GM21447 (cell line): Measurements from ENCODE around the gene HES5.

ENCODE experiments used
- ATAC-seq: cut with Tn5 transposase; IDR thresholded peaks from one replicate; pipeline ENCODE4 v1.9.1; 2021; ENCODE audit not compliant: unreplicated experiment

The HES5 gene

DNA sequence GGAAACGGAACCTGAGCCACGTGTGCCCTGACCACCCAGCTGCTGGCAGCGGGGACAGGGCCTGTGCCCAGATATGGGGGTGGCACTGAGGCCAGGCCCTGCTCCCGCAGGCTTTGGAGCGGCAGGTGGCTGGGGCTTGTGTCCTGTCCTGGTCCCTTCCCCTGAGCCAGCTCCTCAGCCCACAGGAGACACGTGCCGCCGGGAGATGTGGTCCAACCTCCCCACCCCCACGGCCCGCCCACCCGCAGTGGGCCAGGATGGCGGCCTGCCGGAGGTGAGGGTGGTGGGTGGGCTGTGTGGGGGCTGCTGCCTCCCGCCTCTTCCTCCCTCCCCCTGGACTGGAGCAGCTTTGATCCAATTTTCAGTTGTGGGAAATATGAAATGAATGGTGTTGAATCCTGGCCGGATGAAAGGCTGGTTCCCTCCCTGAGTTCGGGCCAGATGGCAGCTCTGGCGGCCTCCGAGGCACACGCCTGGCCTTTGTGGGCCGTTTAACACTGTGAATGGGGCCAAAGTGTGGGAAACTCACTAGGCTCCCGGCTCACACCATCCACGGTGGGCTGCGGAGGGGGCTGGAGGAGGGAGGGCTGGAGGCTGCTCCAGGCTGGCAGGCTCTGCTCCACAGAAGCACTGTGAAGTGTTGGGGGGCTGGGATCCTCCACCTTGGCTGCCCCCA lies 2.6 kb upstream of the HES5 start:
- no peak for ATAC-seq

DNA sequence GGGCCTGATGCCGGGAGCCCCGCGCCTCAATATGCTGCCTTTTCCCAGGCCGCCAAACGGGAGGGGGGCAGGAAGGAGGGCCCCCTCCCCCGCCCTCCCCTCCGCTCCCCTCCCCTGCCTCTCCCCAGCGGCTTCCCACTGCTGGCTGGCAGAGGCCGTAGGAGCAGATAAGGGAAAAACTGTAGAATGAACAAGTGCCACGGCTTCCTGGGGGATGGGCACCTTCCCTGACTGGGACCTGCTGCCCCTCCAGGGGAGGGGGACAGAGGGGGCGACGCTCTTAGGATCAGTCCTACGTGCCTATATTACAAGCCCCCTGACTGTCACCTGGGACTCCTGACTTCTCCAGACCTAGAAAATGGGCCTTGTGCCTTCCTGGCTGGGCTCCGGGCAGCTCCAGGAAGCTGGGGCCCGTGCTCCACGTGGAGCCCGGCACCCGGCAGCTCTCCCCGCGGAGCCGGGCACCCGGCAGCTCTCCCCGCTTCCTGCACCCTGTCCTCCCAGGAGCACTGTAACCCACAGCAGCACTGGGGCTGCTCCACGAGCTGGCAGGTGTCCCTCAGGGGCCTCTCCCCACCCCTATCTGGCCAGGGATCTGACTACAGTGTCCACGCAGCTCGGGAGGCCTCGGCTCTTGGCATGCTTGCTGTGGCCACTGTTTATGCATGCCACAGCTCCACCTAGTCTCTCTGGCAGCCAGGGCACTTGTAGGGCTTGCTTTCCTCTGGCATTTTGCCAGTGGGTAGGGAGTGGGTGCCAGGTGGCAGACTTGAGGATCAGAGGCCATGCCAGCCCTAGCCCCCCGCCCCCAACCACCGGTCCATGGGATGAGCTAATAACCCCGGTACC lies 674 bp upstream of the HES5 start:
- no peak for ATAC-seq

DNA sequence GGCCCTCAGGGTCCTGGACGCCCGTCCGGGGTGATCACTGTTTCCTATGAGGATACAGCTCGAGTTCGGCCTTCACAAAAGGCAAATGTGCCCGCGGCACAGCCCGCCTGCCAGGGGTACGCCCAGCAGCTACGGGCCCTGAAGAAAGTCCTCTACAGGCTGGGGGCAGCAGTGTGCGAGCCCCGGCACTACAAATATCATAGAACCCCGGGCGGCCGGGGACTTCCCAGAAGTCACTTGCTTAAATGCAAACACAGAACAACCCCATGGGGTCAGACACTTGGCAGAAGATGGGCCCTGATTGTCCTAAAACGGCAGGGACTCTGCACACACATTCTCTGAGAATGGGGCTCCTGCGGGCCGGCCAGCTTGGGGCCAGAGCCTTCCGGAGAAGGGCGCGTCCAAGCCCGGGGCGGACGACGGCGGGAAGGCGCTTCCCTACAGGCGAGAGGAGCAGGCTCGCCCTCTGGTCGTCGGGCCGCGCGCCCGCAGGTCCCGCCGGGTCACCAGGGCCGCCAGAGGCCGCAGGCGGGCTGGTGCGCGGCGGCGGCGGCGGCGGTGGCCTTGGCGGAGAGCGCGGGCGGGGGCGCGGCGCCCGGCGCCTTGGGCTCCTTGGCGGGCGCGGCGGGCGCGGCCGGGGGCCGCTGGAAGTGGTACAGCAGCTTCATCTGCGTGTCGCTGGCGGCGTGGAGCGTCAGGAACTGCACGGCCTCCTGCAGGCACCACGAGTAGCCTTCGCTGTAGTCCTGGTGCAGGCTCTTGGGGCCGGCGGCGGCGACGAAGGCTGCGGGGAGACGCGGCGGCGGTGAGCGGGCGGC lies 888 bp downstream of the HES5 start:
- ATAC-seq = no peak

DNA sequence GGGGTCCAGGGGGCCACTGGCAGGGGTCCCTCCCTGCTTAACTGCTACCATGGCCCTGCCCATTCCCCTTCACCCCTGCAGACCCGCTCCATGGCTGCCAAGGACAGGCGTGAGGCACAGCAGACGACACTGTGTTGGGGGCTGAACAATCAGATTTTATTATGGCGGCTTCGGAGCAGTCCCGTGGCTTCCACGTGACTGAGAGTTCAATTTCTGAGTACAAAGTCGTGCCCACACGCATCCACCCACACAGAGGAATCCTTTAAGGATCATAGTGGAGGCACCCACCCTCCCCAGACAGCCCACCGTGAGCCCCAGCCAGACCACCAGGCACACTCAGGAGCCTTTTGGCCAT lies 1.5 kb downstream of the HES5 start:
- no peak for ATAC-seq

DNA sequence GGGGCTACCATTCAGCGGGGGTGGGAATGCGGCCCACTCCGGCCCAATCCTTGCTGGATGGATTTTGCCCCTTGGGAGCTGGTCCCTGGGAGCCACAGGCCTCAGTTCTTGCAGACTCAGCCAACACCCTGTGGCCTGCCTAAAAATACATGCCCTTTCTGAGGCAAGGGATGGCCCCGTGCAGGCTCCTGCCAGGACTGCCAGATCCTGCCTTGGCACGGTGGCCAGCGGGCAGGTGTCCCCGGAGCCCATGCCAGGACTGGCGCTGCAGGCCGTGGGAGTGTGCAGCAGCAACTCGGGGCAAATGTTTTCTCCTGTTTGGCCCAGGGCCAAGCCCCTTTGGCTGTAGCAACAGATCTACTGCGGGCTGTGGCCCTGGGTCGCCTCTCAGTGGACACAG lies 2.0 kb downstream of the HES5 start:
- no peak for ATAC-seq

DNA sequence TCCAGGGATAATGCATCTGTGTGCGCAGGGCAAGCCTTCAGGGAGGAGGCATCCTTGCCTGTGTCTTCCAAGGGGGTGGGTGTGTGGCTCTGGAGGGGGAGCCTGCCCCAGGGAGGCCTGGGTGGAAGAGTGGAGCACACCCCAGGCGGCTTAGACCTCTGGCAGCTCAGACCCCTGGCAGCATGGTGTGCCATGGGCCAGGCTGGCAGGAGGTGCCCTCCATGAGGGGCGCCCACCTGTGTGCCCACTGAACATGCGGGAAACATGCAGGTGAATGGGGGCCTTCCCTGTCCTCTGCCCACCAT lies 2.6 kb downstream of the HES5 start:
- ATAC-seq = no peak

DNA sequence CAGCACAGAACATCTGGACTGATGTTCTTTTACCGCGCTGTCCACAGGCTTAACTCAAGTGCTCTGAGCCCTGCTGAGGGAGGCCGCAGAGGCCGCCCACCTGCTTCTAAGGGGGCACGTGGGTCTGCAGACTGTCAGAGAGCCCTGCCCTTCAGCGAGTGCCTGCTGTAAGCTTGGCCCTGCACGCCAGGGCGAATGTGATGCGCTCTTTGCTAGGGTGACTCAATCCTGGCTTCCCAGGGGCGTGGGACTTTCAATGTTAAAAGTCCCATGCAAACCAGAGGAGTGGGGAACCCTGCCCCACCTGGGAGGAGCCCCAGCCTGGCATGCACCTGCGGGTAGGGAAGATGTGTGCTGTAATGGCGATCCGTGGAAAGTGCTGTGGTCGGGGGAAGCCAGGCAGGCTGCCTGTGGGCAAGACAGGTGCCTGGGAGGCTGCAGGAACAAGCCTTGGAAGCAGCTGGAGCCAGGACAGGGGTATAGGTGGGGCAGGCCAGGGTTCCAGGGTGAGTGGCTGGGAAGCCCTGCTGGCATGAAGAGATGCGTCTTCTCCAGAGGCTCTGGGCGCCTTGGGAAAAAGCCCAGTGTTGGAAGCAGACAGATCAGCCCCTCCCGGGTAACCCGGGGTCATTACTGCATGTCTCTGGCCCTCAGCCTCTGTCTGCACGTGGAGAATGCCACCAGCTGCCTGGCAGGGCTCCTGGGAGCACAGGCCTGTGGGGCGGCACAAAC lies 3.1 kb downstream of the HES5 start:
- ATAC-seq = peak; percentile 27

DNA sequence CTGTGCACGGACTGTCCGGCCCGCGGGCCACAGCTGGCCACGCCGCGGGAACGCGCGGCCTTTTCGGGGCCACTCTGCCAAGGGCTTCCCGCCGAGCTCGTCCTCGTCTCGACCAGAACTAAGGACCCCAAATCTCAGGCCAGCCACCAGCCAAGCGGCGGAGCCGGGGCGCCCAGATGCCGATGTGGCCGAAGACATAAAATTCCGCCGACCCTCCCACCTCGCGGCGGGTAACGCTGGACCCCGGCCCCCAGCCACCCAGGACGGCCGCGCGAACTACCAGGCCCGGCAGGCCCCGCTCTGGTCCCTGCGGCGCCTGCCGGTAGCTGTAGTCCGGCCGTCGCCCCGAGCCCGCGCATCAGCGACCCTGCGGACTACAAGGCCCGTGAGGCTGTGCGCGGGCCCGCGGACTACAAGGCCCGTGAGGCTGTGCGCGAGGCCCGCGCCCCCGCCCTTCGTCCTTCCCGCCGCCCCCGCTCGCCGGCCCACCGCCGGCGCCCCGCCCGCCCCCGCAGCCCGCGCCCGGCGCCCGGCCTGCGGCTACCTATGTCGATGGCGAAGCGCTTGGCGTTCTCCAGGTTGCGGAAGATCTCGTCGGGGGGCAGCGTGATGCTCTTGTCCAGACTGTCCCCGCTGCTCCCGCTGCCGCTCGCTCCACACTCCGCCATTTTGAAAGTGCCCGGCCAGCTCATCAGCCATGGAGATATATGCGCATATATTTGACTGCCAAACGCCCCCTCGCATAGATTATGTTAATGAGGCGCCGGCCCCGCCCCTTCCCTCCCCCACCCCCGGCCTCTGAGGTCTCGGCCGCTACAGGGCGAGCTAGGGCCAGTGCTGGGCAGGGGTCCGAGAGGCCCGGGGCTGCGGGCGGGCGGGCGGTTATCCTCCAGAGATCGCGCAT lies 3.9 kb downstream of the HES5 start, which contains the start of gene PANK4:
Gene PANK4 (minus strand): TSS at position 677 of the 904 bp plus-strand sequence. CDS start 9 bp downstream, at position 668.
- peak; percentile 72 for ATAC-seq

DNA sequence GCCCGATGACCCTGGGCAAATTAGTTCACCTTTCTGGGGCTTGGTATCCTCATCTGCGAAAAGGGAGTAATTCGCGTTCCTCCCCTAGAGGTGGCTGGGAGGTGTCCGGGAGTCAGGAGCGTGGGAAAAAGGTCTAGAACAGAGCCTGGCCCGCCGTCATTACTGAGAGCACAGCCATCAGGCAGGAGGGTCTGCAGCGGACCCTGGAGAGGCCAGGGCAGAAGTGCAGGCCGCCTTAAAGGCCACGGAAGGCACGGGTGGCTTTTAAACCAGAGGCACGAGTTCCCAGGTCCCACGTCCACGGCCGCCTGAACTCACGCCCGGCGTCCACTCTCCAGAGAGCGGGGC lies 4.5 kb downstream of the HES5 start:
- ATAC-seq = no peak

DNA sequence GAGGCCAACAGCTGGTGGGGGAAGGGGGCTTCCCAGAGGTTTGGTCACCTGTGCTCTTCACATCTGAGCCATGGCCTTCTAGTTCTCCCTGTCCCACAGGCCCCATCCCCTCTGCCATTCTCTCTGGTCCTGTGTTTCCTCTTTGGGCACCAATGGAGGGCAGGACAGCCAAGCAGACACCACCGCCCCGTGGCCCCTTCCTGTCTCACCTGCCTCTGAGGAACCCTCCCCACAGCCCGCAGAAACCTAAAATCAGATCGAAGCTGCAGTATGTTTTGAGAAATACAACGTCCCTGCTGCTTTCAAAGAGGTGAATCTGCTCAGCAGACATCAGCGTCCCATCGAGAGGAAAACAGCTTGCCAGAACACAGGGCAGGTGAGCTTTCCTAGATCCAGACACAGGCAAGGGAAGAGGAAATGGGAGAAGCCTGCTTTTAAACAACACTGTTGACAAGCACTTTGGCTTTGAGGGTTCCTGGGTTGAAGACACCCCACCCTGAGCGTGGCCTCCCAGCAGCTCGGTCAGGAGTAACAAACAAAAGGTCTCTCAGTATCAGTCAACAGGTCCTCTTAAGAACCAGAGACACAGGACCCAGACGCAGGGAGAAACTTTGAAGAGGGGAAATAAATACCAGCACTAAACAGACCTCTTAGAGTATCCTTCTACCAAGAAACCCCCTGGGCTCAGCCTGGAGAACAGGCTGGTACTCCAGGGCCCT lies 6.0 kb downstream of the HES5 start:
- ATAC-seq = no peak

DNA sequence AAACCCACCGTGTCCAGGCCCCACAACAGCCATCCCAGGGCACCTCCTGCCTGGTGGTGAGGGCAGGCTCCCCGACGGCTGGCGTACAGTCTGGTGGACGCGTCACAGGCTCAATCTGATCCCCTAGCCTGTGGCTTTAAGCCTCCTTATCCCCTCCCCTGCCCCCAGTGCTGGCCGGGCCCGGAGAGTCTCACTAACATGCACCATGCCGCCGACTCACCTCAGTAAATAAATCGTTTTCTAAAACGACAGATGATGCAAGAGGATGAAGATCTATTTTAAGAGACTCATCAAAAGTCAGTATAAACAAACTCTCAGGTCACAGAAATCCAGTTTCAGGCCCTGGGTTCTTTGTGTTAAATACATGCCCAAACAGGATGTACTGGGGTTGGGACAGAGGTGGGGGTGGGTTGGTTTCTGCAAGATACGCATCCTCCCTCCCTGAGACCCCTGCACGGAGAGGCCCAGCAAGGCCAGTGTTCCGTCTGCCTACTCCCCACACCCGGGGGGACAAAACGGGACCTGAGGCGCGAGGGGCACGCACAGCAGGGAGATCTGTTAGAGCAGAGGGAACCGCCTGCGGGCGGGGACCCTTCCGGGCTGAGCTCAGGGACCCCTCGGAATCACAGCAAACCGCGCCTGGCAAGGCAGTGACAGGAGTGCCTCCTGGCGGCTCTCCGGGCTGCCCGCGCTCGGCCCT lies 6.7 kb downstream of the HES5 start:
- no peak for ATAC-seq

DNA sequence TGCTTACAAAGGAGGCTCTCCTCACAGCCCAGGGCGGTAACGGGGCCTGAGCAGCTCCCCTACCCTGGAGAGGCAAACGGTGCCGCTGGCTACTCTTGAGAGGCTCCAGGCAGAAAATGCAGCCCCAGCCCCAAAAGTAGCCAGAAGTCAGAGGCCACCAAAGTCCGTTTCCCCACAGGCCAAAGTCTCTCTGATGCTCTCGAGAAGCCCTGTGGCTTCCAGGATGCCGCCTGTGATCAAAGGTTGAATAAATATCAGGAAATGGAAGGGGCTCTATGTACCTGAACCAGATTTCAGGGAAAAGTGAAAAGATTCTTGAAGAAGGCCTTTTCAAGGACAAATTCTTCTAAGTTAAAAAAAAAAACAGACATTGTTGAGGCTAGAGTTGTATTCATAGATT lies 7.8 kb downstream of the HES5 start:
- ATAC-seq = no peak

DNA sequence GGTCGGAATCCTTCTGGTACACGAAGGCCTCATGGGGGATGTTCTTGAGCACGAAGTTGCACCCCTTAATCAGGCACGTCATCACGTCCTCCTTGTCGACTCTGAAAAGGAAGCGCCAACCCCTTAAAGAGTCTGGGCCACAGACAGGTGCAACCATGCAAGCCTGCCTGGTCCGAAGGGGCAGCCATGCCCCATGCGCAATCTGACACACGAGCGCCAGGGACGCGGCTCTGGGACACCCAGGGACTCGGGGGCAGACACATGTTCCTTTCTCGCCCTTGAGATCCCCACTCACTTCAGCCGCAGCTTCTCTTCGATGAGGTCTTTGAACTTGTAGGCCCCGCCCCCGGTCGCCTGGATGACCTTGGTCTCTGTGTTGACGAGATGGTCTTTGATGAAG lies 9.3 kb downstream of the HES5 start:
- ATAC-seq = no peak

DNA sequence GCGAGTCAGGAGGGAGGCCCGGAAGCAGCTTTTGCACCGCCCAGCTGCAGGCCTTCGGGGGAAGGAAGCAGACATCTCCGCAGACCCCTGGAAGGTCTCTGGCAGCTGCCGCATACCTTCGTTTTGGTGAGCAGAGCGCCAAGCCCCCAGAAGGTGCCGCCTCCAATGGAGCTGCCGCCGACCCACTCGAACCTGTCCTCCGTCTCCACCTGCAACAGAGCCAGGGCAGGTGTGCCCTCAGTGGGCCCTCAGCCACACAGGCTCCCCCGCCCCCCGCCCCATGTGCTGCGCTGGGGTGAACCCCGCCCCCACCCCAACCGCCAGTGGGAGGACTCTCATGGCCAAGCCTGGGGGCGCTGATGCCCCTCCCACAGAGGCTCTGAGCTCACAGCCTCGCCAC lies 9.9 kb downstream of the HES5 start:
- ATAC-seq = no peak

DNA sequence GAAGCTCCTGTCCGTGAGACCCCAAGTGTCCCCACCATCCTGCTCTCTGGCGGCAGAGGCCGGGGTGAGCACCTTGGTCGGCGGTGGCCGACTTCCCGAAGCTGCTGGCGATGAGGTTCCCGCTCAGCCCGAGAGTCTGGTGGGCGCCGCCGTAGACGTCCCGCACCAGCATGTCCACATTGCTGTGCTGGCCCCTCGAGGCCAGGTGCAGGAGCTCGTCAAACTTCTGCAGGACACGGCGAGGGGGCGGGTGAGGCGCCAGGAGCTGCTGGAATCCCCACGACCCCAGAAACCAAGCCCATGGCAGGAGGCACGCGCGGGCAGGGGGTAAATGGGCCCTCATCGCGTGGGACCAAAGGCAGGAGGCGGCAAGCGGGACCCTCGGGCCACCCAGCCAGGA lies 10.3 kb downstream of the HES5 start:
- ATAC-seq = no peak

DNA sequence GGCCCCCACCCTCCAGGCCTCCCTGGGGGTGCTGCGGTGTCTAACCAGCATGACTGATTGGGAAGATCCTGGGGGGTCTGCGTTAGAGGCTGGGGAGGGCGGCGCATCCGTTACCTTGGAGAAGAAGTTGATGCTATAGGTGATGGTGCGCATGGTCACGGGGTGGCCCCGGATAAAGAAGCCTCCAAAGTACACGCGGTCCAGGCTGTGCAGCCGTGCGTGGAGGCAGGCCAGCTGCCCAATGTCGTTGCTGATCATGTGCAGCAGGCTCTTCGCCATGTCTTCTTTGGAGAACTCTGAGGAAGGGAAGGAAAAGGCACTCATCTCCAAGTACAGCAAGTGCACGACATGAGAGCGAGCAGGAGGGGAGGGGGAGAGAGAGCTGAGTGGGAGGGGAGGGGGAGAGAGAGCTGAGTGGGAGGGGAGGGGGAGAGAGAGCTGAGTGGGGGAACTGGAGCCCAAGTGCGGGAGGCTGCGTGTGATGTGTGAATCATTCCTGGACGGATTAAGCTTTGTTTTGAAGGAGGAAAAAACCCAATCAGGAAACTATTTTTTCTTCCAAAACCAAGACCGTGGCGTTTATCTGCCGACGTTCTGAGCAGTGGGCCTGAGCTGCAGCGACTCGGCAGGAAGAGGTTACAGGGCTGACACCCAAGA lies 10.9 kb downstream of the HES5 start:
- no peak for ATAC-seq

DNA sequence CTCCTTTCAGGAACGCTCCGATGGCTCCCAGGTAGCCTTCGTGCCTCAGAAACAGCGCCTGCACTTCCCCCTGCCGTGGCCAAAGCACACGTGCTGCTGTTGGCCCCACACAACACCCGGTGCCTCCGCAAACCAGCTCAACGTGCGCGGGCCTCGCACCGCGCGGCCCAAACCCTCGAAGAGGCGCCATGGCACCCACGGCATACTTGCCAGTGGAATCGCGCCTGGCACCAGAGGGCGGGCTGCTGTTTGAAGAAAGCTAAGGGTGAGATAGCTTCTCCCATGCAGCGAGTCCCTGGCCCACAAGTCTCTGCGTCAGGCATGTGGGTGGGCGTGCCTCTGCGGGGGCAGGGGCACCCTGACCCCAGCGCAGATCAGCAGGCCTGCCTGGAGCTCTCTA lies 11.5 kb downstream of the HES5 start:
- no peak for ATAC-seq

DNA sequence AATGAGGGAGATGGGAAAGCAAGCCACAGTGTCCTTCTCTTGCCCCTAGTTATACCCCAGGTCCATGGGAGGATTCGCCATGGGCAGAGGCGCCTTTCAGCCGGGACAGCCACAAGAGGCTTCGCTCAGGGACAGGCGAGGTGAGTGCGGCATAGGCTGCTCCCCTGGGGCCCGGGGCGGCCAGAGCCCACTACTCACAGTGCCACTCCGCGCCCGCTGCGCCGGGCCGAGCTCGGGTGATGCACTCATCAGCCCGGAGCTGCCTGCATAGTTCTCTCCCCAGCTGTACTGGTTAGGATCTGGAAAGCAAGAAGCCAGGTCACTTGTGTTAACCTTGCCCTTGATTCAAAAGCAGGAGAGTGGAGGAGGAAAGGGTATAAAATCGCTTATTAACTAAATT lies 12.1 kb downstream of the HES5 start:
- ATAC-seq = no peak

DNA sequence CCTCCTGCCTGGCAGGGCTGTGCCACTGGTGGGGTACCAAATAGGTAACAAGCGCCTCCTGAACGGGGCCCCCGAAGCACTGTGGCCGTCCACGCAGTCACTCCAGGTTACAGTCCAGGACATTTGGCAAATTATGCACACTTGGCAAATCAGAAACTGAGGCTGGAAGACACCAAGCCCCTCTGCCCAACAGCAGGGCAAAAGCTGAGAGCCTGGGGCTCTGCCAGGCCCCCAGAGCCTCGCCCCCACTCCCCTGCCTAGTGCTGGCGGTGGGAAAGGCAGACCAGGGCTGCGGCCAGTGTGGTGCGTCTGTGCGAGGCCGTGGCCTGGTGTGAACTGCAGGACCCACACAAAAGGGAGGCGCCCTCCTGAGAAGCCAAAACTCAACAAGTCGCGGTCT lies 13.1 kb downstream of the HES5 start:
- ATAC-seq = no peak
